Stimulated activated CD8-positive, alpha-beta memory T cell treated with anti-CD3 and anti-CD28 coated beads, Interleukin-2, amount 100 ng/mL, for 48 hours (primary cell): ENCODE results near the gene GIGYF2.

Experiments
- DNase-seq, 2 donors: peaks; one replicate each; pipeline ENCODE4 v3.0.0-alpha.2; 2020; ENCODE audit warnings: low read depth in 2 of 2

Gene GIGYF2

GRCh38 chr2:232866104-232866503, 169.0 kb downstream of the GIGYF2 start:
- DNase-seq: no peak

- DNase-seq: no peak
These were observed 172.2 kb downstream of the GIGYF2 start for GRCh38 chr2:232869138-232870017.

GRCh38 chr2:232870018-232870765, 173.1 kb downstream of the GIGYF2 start, which contains the start of gene SNORC:
SNORC (plus strand) TSS chr2:232870264; CDS start chr2:232870342, 78 bp downstream.
- DNase-seq: no peak

GRCh38 chr2:232870766-232871371, 173.7 kb downstream of the GIGYF2 start:
- no peak for DNase-seq

GRCh38 chr2:232871418-232871834, 174.3 kb downstream of the GIGYF2 start:
- DNase-seq: no peak

GRCh38 chr2:232871835-232872736, 175.0 kb downstream of the GIGYF2 start:
- DNase-seq: no peak

- no peak for DNase-seq
These were observed 175.7 kb downstream of the GIGYF2 start for GRCh38 chr2:232872826-232873225.

GRCh38 chr2:232873292-232873908, 176.3 kb downstream of the GIGYF2 start:
- no peak for DNase-seq

- DNase-seq: no peak
These were observed 176.9 kb downstream of the GIGYF2 start for GRCh38 chr2:232873909-232874641.

- DNase-seq: no peak
These were observed 177.6 kb downstream of the GIGYF2 start for GRCh38 chr2:232874677-232875223.

GRCh38 chr2:232875256-232876121, 178.4 kb downstream of the GIGYF2 start:
- no peak for DNase-seq

GRCh38 chr2:232876161-232876977, 179.2 kb downstream of the GIGYF2 start:
- peak; percentile 18 to 23 for DNase-seq

GRCh38 chr2:232876978-232877441, 179.9 kb downstream of the GIGYF2 start:
- no peak for DNase-seq

GRCh38 chr2:232877940-232878511, 180.9 kb downstream of the GIGYF2 start:
- DNase-seq: no peak

- no peak for DNase-seq
These were observed 181.9 kb downstream of the GIGYF2 start for GRCh38 chr2:232878855-232879617.

- no peak for DNase-seq
These were observed 182.7 kb downstream of the GIGYF2 start for GRCh38 chr2:232879618-232880494.
